Measurements from ENCODE around the gene POTEC. TPM values are rescaled to one million over a fixed set of nuclear protein-coding genes. Genes with fewer than 3 reads are reported as not detected.
"Not testable (repeated sequence)": the region's sequence is repeated elsewhere in the genome, so short reads cannot be mapped to it uniquely, and the experiment has no call there.

POTEC gene
- not detected in 2 replicates for total RNA-seq (2012; rRNA removed)

- H3K9ac ChIP-seq (ENCODE audit: low read depth, low read length); H3K27me3 ChIP-seq (ENCODE audit: control insufficient read depth, insufficient read depth, low read length); H3K4me1 ChIP-seq (ENCODE audit: control insufficient read depth, insufficient read depth, low read length); H3K36me3 ChIP-seq (ENCODE audit: insufficient read depth, low read length); H3K9me3 ChIP-seq (replicated peaks; ENCODE audit: low read length); H3K4me3 ChIP-seq (ENCODE audit: low read length); H3K4me2 ChIP-seq (ENCODE audit: low read length): not testable (repeated sequence)
These were observed at the start of gene POTEC for GRCh38 chr18:14543446-14543964. TSS of gene POTEC (minus strand) at chr18:14543600. CDS start at chr18:14543146, 454 bp downstream.

- no peaks in the 10 kb centered on the region for H3K27me3 ChIP-seq (ENCODE audit: control insufficient read depth, insufficient read depth, low read length)
- no peaks in the 10 kb centered on the region for H3K36me3 ChIP-seq (ENCODE audit: insufficient read depth, low read length)
- H3K9me3 ChIP-seq (replicated peaks; ENCODE audit: low read length) = no peaks in the 10 kb centered on the region
- no peak overlapping the region for H3K4me2 ChIP-seq (ENCODE audit: low read length)
- H3K9ac ChIP-seq (ENCODE audit: low read depth, low read length) = no peak overlapping the region
- H3K4me3 ChIP-seq (ENCODE audit: low read length) = no peak overlapping the region
- H3K4me1 ChIP-seq (ENCODE audit: control insufficient read depth, insufficient read depth, low read length) = no peaks in the 10 kb centered on the region
These were observed 34.6 kb upstream of the POTEC start for GRCh38 chr18:14577971-14578370.

GRCh38 chr18:14559502-14559901 is 16.1 kb upstream of the POTEC start:
- not testable (repeated sequence) for H3K27me3 ChIP-seq (ENCODE audit: control insufficient read depth, insufficient read depth, low read length); H3K4me2 ChIP-seq (ENCODE audit: low read length); H3K4me1 ChIP-seq (ENCODE audit: control insufficient read depth, insufficient read depth, low read length); H3K9ac ChIP-seq (ENCODE audit: low read depth, low read length); H3K36me3 ChIP-seq (ENCODE audit: insufficient read depth, low read length); H3K9me3 ChIP-seq (replicated peaks; ENCODE audit: low read length); H3K4me3 ChIP-seq (ENCODE audit: low read length)

GRCh38 chr18:14531659-14532058 is 11.7 kb downstream of the POTEC start:
- H3K4me2 ChIP-seq (ENCODE audit: low read length); H3K4me3 ChIP-seq (ENCODE audit: low read length); H3K27me3 ChIP-seq (ENCODE audit: control insufficient read depth, insufficient read depth, low read length); H3K9me3 ChIP-seq (replicated peaks; ENCODE audit: low read length); H3K9ac ChIP-seq (ENCODE audit: low read depth, low read length); H3K4me1 ChIP-seq (ENCODE audit: control insufficient read depth, insufficient read depth, low read length); H3K36me3 ChIP-seq (ENCODE audit: insufficient read depth, low read length): not testable (repeated sequence)

DNA sequence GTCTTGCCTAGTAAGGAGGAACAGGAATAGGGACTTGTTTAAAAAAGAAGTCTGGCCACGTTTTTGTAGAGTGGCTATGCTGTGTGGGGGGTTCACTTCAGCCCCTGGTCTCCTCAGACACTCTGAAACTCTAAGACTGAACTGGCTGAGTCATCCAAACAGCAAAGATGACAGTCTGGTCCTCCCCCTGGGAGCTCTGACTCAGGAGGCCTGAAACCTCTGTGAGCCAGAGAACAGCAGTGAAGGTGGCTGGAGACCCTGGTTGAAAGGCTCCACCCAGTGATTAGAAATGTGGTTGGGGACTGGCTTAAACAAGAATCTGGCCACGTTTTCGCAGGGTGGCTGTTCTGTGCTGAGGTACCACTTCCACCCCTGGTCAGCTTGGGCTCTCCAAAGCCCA is 32.7 kb downstream of the POTEC start:
- not testable (repeated sequence) for H3K9ac ChIP-seq (ENCODE audit: low read depth, low read length); H3K9me3 ChIP-seq (replicated peaks; ENCODE audit: low read length); H3K36me3 ChIP-seq (ENCODE audit: insufficient read depth, low read length); H3K4me2 ChIP-seq (ENCODE audit: low read length); H3K27me3 ChIP-seq (ENCODE audit: control insufficient read depth, insufficient read depth, low read length); H3K4me3 ChIP-seq (ENCODE audit: low read length); H3K4me1 ChIP-seq (ENCODE audit: control insufficient read depth, insufficient read depth, low read length)

- not testable (repeated sequence) for H3K4me3 ChIP-seq (ENCODE audit: low read length); H3K27me3 ChIP-seq (ENCODE audit: control insufficient read depth, insufficient read depth, low read length); H3K4me1 ChIP-seq (ENCODE audit: control insufficient read depth, insufficient read depth, low read length); H3K9ac ChIP-seq (ENCODE audit: low read depth, low read length); H3K36me3 ChIP-seq (ENCODE audit: insufficient read depth, low read length); H3K4me2 ChIP-seq (ENCODE audit: low read length); H3K9me3 ChIP-seq (replicated peaks; ENCODE audit: low read length)
These were observed 39.7 kb downstream of the POTEC start for GRCh38 chr18:14503691-14504090.

DNA sequence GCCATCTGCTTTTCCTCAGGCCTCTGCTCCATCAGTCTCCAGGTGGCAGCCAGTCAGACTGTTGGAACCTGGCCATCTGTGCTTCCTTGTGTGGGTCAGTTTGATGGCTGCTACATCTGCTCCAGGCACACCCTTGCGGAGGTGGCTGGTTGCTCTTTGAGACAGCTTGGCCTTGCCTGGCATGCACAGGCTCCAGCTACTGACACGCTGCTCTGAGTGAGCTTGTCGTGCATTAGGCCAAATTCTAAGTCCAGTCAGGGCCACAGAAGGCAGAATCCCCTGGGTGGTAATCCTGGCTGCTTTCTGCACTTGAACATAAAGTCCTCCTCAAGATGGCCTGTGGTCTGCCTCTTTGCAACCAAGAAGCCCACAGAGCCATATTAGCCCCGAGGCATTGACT is 41.5 kb downstream of the POTEC start:
- not testable (repeated sequence) for H3K9ac ChIP-seq (ENCODE audit: low read depth, low read length); H3K27me3 ChIP-seq (ENCODE audit: control insufficient read depth, insufficient read depth, low read length); H3K4me2 ChIP-seq (ENCODE audit: low read length); H3K4me3 ChIP-seq (ENCODE audit: low read length); H3K36me3 ChIP-seq (ENCODE audit: insufficient read depth, low read length); H3K9me3 ChIP-seq (replicated peaks; ENCODE audit: low read length); H3K4me1 ChIP-seq (ENCODE audit: control insufficient read depth, insufficient read depth, low read length)

GRCh38 chr18:14489256-14490014 is 54.0 kb downstream of the POTEC start:
- H3K9ac ChIP-seq (ENCODE audit: low read depth, low read length); H3K4me3 ChIP-seq (ENCODE audit: low read length); H3K4me1 ChIP-seq (ENCODE audit: control insufficient read depth, insufficient read depth, low read length); H3K36me3 ChIP-seq (ENCODE audit: insufficient read depth, low read length); H3K9me3 ChIP-seq (replicated peaks; ENCODE audit: low read length); H3K4me2 ChIP-seq (ENCODE audit: low read length); H3K27me3 ChIP-seq (ENCODE audit: control insufficient read depth, insufficient read depth, low read length): not testable (repeated sequence)

DNA sequence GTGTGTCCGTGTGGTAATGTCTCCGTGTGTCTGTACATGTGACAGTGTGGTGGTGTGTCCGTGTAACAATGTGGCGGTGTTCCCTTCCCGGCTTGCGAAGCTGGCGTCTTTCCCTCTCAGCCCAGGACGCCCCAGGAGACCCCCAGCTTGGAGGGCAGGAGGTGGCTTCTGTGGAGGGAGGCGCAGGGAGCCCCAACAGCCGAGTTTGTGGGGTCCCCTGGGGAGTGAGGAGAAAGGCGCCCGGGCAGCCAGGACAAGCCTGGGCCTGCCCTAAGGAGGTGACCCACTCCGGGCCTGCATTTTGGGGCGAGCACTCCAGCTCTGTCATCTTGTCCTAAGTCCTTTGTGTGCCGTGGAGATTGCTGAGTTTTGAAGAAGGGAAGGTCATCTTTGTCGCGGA is 54.6 kb downstream of the POTEC start:
- H3K36me3 ChIP-seq (ENCODE audit: insufficient read depth, low read length); H3K9ac ChIP-seq (ENCODE audit: low read depth, low read length); H3K4me2 ChIP-seq (ENCODE audit: low read length); H3K9me3 ChIP-seq (replicated peaks; ENCODE audit: low read length); H3K27me3 ChIP-seq (ENCODE audit: control insufficient read depth, insufficient read depth, low read length); H3K4me3 ChIP-seq (ENCODE audit: low read length); H3K4me1 ChIP-seq (ENCODE audit: control insufficient read depth, insufficient read depth, low read length): not testable (repeated sequence)

DNA sequence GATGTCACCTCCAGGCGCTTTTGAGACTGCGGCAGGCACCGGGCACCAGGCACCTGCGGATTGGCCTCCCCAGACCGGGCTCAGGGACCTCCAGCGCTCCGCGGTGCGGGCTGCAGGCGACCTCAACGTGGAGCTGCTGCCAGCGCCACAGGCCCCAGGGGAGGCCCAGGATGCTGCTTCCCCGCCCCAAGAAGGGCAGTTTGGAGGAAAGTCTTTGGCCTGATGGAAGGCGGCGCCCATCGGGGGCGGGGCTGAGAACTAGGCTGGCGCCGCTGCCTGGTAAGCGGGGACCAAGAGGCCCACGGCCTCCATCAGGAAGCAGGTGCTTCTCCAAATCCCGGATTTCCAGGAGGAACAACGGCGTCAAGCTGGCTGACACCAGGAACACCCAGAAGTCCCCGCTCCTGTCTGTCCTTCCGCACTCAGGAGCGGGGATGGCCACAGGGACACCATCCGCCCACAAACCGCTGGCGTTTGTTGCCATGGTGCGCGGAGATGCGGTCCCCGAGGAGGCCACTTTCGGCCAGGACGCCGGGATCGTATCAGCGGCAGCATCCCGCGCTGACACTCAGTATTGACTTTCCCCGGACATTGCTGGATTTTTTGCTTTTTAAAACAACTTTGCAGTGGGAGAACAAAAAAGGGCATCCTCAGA is 56.3 kb downstream of the POTEC start:
- not testable (repeated sequence) for H3K9ac ChIP-seq (ENCODE audit: low read depth, low read length); H3K4me3 ChIP-seq (ENCODE audit: low read length); H3K4me1 ChIP-seq (ENCODE audit: control insufficient read depth, insufficient read depth, low read length); H3K4me2 ChIP-seq (ENCODE audit: low read length); H3K27me3 ChIP-seq (ENCODE audit: control insufficient read depth, insufficient read depth, low read length); H3K9me3 ChIP-seq (replicated peaks; ENCODE audit: low read length); H3K36me3 ChIP-seq (ENCODE audit: insufficient read depth, low read length)

DNA sequence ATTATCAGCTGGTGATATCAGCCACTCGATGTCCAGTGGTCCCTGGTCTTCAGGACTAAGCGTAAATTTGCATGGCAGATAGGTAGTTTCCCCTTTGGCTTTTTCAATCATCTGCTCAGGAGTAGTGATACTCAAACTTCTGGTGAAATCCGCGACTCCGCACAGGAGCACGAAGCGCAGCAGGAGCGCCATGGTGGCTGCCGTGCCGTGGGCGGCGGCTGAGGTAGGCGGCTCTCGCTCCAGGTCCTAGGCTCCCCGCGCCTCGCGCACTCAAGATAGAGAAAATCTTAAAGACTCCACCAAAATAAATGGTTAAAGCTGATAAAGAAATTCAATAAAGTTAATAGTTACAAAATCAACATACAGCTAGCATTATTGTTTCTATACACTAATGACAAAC is 64.3 kb downstream of the POTEC start:
- not testable (repeated sequence) for H3K36me3 ChIP-seq (ENCODE audit: insufficient read depth, low read length); H3K4me2 ChIP-seq (ENCODE audit: low read length); H3K4me3 ChIP-seq (ENCODE audit: low read length); H3K4me1 ChIP-seq (ENCODE audit: control insufficient read depth, insufficient read depth, low read length); H3K27me3 ChIP-seq (ENCODE audit: control insufficient read depth, insufficient read depth, low read length); H3K9me3 ChIP-seq (replicated peaks; ENCODE audit: low read length); H3K9ac ChIP-seq (ENCODE audit: low read depth, low read length)

- H3K27me3 ChIP-seq (ENCODE audit: control insufficient read depth, insufficient read depth, low read length); H3K36me3 ChIP-seq (ENCODE audit: insufficient read depth, low read length); H3K4me2 ChIP-seq (ENCODE audit: low read length); H3K4me1 ChIP-seq (ENCODE audit: control insufficient read depth, insufficient read depth, low read length); H3K9me3 ChIP-seq (replicated peaks; ENCODE audit: low read length); H3K4me3 ChIP-seq (ENCODE audit: low read length); H3K9ac ChIP-seq (ENCODE audit: low read depth, low read length): not testable (repeated sequence)
These were observed 67.9 kb downstream of the POTEC start for GRCh38 chr18:14475520-14475919.
